K562 (cell line): ENCODE results near the gene PILRA. TPM values are rescaled to one million over a fixed set of nuclear protein-coding genes. Genes with fewer than 3 reads are reported as not detected.
A peak's percentile ranks its signal among the peaks of the same experiment; 100 is the strongest.
"Not testable (repeated sequence)": the region's sequence is repeated elsewhere in the genome, so short reads cannot be mapped to it uniquely, and the experiment has no call there.

ENCODE experiments used
- CC2D1A ChIP-seq: fragments of 450-650 bp; IDR thresholded peaks from 2 replicates; pipeline ENCODE4 v1.6.1; 2017; ENCODE audit warnings: mild to moderate bottlenecking
- CTCFL ChIP-seq: IDR thresholded peaks from 2 replicates; pipeline ENCODE4 v1.6.1; 2011; ENCODE audit warnings: borderline replicate concordance, low read depth, mild to moderate bottlenecking, moderate library complexity, low read length; ENCODE audit not compliant: insufficient read depth, poor library complexity, severe bottlenecking
- DMBX1 ChIP-seq: fragments of 250-450 bp; sonication (Bioruptor Pico); IDR thresholded peaks from 2 replicates; pipeline ENCODE4 v1.8.0; 2022; ENCODE audit warnings: inconsistent platforms, mild to moderate bottlenecking, moderate library complexity, borderline replicate concordance
- ESRRA ChIP-seq: fragments of 450-650 bp; IDR thresholded peaks from 2 replicates; pipeline ENCODE4 v1.6.1; 2014; ENCODE audit warnings: low read depth, mild to moderate bottlenecking, moderate library complexity, borderline replicate concordance
- FOXP1 ChIP-seq: sonication (generic); formaldehyde crosslinking; IDR thresholded peaks from 2 replicates; pipeline ENCODE4 v1.8.0; 2022; ENCODE audit warnings: mild to moderate bottlenecking, missing genetic modification reagents
- GABPA ChIP-seq: fragments of 200-800 bp; sonication (Bioruptor generic); conservative IDR thresholded peaks from 2 replicates; pipeline ENCODE4 v1.6.1; 2016; ENCODE audit warnings: low read depth, missing genetic modification characterization, missing compliant biosample characterization
- GTF2E2 ChIP-seq: fragments of 200-800 bp; sonication (Bioruptor generic); IDR thresholded peaks from 2 replicates; pipeline ENCODE4 v1.6.1; 2016; ENCODE audit warnings: missing genetic modification characterization, missing compliant biosample characterization
- MBD2 ChIP-seq: sonication (generic); IDR thresholded peaks from 2 replicates; pipeline ENCODE4 v1.6.1; 2016; ENCODE audit warnings: low read depth, borderline replicate concordance
- NCOR1 ChIP-seq: fragments of 450-650 bp; IDR thresholded peaks from 2 replicates; pipeline ENCODE4 v1.6.1; 2016; ENCODE audit warnings: mild to moderate bottlenecking, moderate library complexity
- NONO ChIP-seq, 2 experiments: fragments of 200-400 bp in 1 of 2; fragments of 450-650 bp in 1 of 2; formaldehyde crosslinking in 1 of 2; IDR thresholded peaks; 2 replicates each; pipeline ENCODE4 v1.6.1; 2017; ENCODE audit warnings: low read depth in 2 of 2, mild to moderate bottlenecking in 2 of 2, moderate library complexity in 2 of 2, low read length in 1 of 2
- NR2C2 ChIP-seq, 2 experiments: fragments of 200-800 bp in 1 of 2; sonication (Bioruptor generic) in 1 of 2; sonication (generic) in 1 of 2; formaldehyde crosslinking in 1 of 2; IDR thresholded peaks; 2 replicates each; pipeline versions ENCODE4 v1.6.1 to v1.8.0; 2016 to 2022; ENCODE audit warnings: mild to moderate bottlenecking in 1 of 2, missing compliant biosample characterization in 1 of 2, missing genetic modification characterization in 1 of 2, missing genetic modification reagents in 1 of 2
- TCF3 ChIP-seq: sonication (generic); formaldehyde crosslinking; IDR thresholded peaks from 2 replicates; pipeline ENCODE4 v1.4.0; 2020; ENCODE audit warnings: mild to moderate bottlenecking, missing genetic modification reagents
- TEAD1 ChIP-seq, 2 experiments: fragments of 450-650 bp in 1 of 2; sonication (generic) in 1 of 2; formaldehyde crosslinking; IDR thresholded peaks; 2 replicates each; pipeline versions ENCODE4 v1.4.0 to v1.8.0; 2020 to 2022; ENCODE audit warnings: mild to moderate bottlenecking in 2 of 2, missing genetic modification reagents in 1 of 2
- TOE1 ChIP-seq, 2 experiments: fragments of 450-650 bp in 1 of 2; sonication (generic) in 1 of 2; formaldehyde crosslinking in 1 of 2; IDR thresholded peaks; 2 replicates each; pipeline versions ENCODE4 v1.7.1 to v1.8.0; 2016 to 2022; ENCODE audit warnings: borderline replicate concordance in 2 of 2, mild to moderate bottlenecking in 2 of 2, antibody characterized with exemption in 1 of 2, inconsistent platforms in 1 of 2, low read depth in 1 of 2, missing genetic modification reagents in 1 of 2, moderate library complexity in 1 of 2
- ZEB2 ChIP-seq: fragments of 450-650 bp; IDR thresholded peaks from 2 replicates; pipeline ENCODE4 v1.6.1; 2016
- ZNF76 ChIP-seq: fragments of 250-450 bp; sonication (Bioruptor Pico); IDR thresholded peaks from 2 replicates; pipeline ENCODE4 v1.4.0; 2020; ENCODE audit warnings: mild to moderate bottlenecking, moderate library complexity, borderline replicate concordance
- polyA plus RNA-seq, 8 experiments: library from polyadenylated mRNA; depleted of rRNA in 4 of 8; stranded (reverse) in 5 of 8; unstranded in 3 of 8; fragments of >200 nt; fragmentation: Nextera tagmentation in 2 of 8; fragmentation: Illumina TruSeq in 1 of 8; extraction: Ambion mirVana in 2 of 8; extraction: Trizol in 1 of 8; gene quantifications; 2 replicates each; pipeline versions ENCODE4 v1.2.1 to v1.2.3, GENCODE V29; 2011 to 2014; ENCODE audit warnings: inconsistent platforms in 1 of 8, missing spikeins in 1 of 8
- total RNA-seq, 7 experiments: library from RNA; depleted of rRNA in 6 of 7; stranded (reverse); fragments of >200 nt in 6 of 7; fragmentation: Illumina TruSeq in 2 of 7; extraction: Trizol in 2 of 7; gene quantifications; 2 replicates each; pipeline versions ENCODE4 v1.2.1 to v1.2.3, GENCODE V29; 2011 to 2021; ENCODE audit warnings: low replicate concordance in 1 of 7
- TF ChIP-seq, protein P1 (sequence below): fragments of 450-650 bp; formaldehyde crosslinking; IDR thresholded peaks from 2 replicates; pipeline ENCODE4 v1.4.0; 2020; ENCODE audit warnings: mild to moderate bottlenecking, moderate library complexity
- TF ChIP-seq, protein P2 (sequence below): sonication (generic); formaldehyde crosslinking; IDR thresholded peaks from 2 replicates; pipeline ENCODE4 v1.8.1; 2023; ENCODE audit warnings: mild to moderate bottlenecking, missing genetic modification reagents

PILRA gene
- total and polyA plus RNA-seq, 9 of the 15 experiments (the other 6 are each of a cell fraction or from before 2014, with no cell fraction given) = 0.13 to 1.8 (median 0.62) TPM

- TF ChIP-seq DMBX1 (CRISPR knock-in tag) = peak; percentile 34; the same call in 1 of the 2 replicates
- TF ChIP-seq CC2D1A = 0 out of 2 replicates have a peak, but pooled peaks have one; percentile 70
- peak; percentile 36 for TF ChIP-seq NCOR1
- TF ChIP-seq, protein P1, sequence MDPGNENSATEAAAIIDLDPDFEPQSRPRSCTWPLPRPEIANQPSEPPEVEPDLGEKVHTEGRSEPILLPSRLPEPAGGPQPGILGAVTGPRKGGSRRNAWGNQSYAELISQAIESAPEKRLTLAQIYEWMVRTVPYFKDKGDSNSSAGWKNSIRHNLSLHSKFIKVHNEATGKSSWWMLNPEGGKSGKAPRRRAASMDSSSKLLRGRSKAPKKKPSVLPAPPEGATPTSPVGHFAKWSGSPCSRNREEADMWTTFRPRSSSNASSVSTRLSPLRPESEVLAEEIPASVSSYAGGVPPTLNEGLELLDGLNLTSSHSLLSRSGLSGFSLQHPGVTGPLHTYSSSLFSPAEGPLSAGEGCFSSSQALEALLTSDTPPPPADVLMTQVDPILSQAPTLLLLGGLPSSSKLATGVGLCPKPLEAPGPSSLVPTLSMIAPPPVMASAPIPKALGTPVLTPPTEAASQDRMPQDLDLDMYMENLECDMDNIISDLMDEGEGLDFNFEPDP (CRISPR knock-in tag) = 0 out of 2 replicates have a peak, but pooled peaks have one; percentile 63
- TF ChIP-seq ZNF76 (CRISPR knock-in tag) = 0 out of 2 replicates have a peak, but pooled peaks have one; percentile 55
- TF ChIP-seq ZEB2 = peak; percentile 62
- peak; percentile 87 for TF ChIP-seq NR2C2 (CRISPR knock-in tag; IDR thresholded peaks at IDR 0.05)
- TF ChIP-seq NR2C2 (tag; IDR thresholded peaks at IDR 0.05) = peak; percentile 97
- 0 out of 4 replicates have a peak, but pooled peaks have one; percentile 25 to 77 for TF ChIP-seq NONO (IDR thresholded peaks at IDR 0.05; ENCODE audit: low read depth in 2 of 2, low read length in 1 of 2)
- TF ChIP-seq TEAD1 (CRISPR knock-in tag; IDR thresholded peaks at IDR 0.05) = peak in 1 of 2 experiments; percentile 48; a peak in 2 of 4 replicates
- TF ChIP-seq, protein P2, sequence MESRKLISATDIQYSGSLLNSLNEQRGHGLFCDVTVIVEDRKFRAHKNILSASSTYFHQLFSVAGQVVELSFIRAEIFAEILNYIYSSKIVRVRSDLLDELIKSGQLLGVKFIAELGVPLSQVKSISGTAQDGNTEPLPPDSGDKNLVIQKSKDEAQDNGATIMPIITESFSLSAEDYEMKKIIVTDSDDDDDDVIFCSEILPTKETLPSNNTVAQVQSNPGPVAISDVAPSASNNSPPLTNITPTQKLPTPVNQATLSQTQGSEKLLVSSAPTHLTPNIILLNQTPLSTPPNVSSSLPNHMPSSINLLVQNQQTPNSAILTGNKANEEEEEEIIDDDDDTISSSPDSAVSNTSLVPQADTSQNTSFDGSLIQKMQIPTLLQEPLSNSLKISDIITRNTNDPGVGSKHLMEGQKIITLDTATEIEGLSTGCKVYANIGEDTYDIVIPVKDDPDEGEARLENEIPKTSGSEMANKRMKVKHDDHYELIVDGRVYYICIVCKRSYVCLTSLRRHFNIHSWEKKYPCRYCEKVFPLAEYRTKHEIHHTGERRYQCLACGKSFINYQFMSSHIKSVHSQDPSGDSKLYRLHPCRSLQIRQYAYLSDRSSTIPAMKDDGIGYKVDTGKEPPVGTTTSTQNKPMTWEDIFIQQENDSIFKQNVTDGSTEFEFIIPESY (CRISPR knock-in tag) = 0 out of 2 replicates have a peak, but pooled peaks have one; percentile 18
- peak; percentile 81; the same call in 1 of the 2 replicates for TF ChIP-seq FOXP1 (CRISPR knock-in tag)
- TF ChIP-seq GTF2E2 (tag) = peak; percentile 82
- TF ChIP-seq MBD2 = peak; percentile 94
- TF ChIP-seq CTCFL = peak; percentile 9
- TF ChIP-seq TCF3 (CRISPR knock-in tag) = peak; percentile 42; the same call in 1 of the 2 replicates
- TF ChIP-seq GABPA (tag) = peak; percentile 84
- TF ChIP-seq TOE1 (IDR thresholded peaks at IDR 0.05; ENCODE audit: borderline replicate concordance) = peak; percentile 67; the same call in 1 of the 2 replicates
- not testable (repeated sequence) for TF ChIP-seq TOE1 (CRISPR knock-in tag; IDR thresholded peaks at IDR 0.05; ENCODE audit: borderline replicate concordance, low read depth)
- peak; percentile 84 for TF ChIP-seq ESRRA
Measured at GRCh38 chr7:100335566-100336466, 37.5 kb upstream of the PILRA start (continued).
